ENCODE results near the gene KCNA2.

Gene KCNA2

GRCh38 chr1:110588991-110589390 is 17.2 kb downstream of the KCNA2 start:
- Histone ChIP-seq H3K4me2 (ENCODE audit: insufficient read depth, low read length) (no peak overlapping the region), H3K4me3 (ENCODE audit: low read depth in 1 of 2, low read length in 2 of 2) (no peak overlapping the region), H3K36me3 (ENCODE audit: insufficient read depth, low read length) (no peaks in the 10 kb centered on the region), H3K27me3 (ENCODE audit: insufficient read depth, low read length, poor library complexity) (peaks cover 28% of the 10 kb centered on the region), H3K4me1 (ENCODE audit: insufficient read depth, low read length) (no peaks in the 10 kb centered on the region), H2AFZ (ENCODE audit: low read depth, low read length) (no peak overlapping the region), H3K9ac (ENCODE audit: low read depth, low read length) (no peak overlapping the region), H3K27ac (ENCODE audit: low read length) (no peak overlapping the region), H3K79me2 (ENCODE audit: insufficient read depth, low read length) (no peaks in the 10 kb centered on the region), H3K9me3 (ENCODE audit: insufficient read depth, low read length, severe bottlenecking) (no peaks in the 10 kb centered on the region), H4K20me1 (ENCODE audit: insufficient read depth, low read length) (no peaks in the 10 kb centered on the region; the same call in 1 of the 2 replicates)
- ATAC-seq (ENCODE audit: insufficient read depth, low read depth) (no peak), DNase-seq (no peak)
- TF ChIP-seq, protein P1, sequence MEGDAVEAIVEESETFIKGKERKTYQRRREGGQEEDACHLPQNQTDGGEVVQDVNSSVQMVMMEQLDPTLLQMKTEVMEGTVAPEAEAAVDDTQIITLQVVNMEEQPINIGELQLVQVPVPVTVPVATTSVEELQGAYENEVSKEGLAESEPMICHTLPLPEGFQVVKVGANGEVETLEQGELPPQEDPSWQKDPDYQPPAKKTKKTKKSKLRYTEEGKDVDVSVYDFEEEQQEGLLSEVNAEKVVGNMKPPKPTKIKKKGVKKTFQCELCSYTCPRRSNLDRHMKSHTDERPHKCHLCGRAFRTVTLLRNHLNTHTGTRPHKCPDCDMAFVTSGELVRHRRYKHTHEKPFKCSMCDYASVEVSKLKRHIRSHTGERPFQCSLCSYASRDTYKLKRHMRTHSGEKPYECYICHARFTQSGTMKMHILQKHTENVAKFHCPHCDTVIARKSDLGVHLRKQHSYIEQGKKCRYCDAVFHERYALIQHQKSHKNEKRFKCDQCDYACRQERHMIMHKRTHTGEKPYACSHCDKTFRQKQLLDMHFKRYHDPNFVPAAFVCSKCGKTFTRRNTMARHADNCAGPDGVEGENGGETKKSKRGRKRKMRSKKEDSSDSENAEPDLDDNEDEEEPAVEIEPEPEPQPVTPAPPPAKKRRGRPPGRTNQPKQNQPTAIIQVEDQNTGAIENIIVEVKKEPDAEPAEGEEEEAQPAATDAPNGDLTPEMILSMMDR (IDR thresholded peaks at IDR 0.05; ENCODE audit: borderline replicate concordance, extremely low read depth, low read length, poor library complexity, severe bottlenecking) = no peak
- TF ChIP-seq EZH2 (IDR thresholded peaks at IDR 0.05; ENCODE audit: borderline replicate concordance, low read depth, low read length, severe bottlenecking) = no peak

DNA sequence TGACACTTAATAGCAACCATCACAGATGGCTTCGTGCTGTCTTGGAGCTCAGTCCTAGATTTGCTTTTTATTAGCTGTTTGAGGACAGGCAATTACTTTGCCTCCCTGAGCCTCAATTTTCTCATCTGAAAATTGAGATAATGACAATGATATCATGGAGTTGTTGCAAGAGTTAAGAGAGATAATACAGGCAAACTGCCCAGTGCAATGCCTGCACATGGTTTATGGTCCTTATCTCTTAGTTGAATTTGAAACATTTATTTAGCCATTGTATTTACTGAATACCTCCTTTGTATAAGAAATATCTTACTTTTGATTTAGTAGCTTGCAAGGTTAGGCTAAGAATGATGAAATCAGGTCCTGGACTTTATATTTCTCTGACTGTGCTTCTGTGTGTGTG is 17.7 kb downstream of the KCNA2 start:
- no peak for TF ChIP-seq EZH2 (IDR thresholded peaks at IDR 0.05; ENCODE audit: borderline replicate concordance, low read depth, low read length, severe bottlenecking)
- TF ChIP-seq, protein P1 (IDR thresholded peaks at IDR 0.05; ENCODE audit: borderline replicate concordance, extremely low read depth, low read length, poor library complexity, severe bottlenecking) = no peak
- no peak overlapping the region for H3K4me3 ChIP-seq (ENCODE audit: low read depth in 1 of 2, low read length in 2 of 2)
- no peak overlapping the region for H3K4me2 ChIP-seq (ENCODE audit: insufficient read depth, low read length)
- no peak for DNase-seq
- H3K27me3 ChIP-seq (ENCODE audit: insufficient read depth, low read length, poor library complexity) = peaks cover 28% of the 10 kb centered on the region
- no peak overlapping the region for H2AFZ ChIP-seq (ENCODE audit: low read depth, low read length)
- H4K20me1 ChIP-seq (ENCODE audit: insufficient read depth, low read length) = no peaks in the 10 kb centered on the region; the same call in 1 of the 2 replicates
- no peaks in the 10 kb centered on the region for H3K79me2 ChIP-seq (ENCODE audit: insufficient read depth, low read length)
- no peak overlapping the region for H3K27ac ChIP-seq (ENCODE audit: low read length)
- H3K36me3 ChIP-seq (ENCODE audit: insufficient read depth, low read length) = no peaks in the 10 kb centered on the region
- H3K9me3 ChIP-seq (ENCODE audit: insufficient read depth, low read length, severe bottlenecking) = no peaks in the 10 kb centered on the region
- ATAC-seq (ENCODE audit: insufficient read depth, low read depth) = no peak
- H3K4me1 ChIP-seq (ENCODE audit: insufficient read depth, low read length) = no peaks in the 10 kb centered on the region
- no peak overlapping the region for H3K9ac ChIP-seq (ENCODE audit: low read depth, low read length)

DNA sequence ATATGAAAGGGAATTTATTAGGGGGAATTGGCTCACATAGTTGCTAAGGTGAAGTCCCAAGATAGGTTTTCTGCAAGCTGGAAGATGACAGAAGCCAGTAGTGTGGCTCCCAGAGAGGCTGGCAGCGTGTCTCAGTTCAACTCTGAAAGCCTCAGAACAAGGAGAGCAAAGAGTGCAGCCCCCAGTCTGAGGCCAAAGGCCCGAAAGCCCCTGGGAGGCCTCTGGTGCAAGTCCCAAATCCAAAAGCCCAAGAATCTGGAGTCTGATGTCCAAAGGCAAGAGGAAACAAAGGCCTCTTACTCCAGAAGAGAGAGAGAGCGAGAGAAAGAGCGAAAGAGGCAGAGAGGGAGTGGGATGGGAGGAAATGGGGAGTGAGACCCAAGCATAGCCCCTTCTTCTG is 18.3 kb downstream of the KCNA2 start:
- ATAC-seq (ENCODE audit: insufficient read depth, low read depth) = no peak
- no peak for DNase-seq
- Histone ChIP-seq H3K4me1 (ENCODE audit: insufficient read depth, low read length) (no peaks in the 10 kb centered on the region), H3K4me3 (ENCODE audit: low read depth in 1 of 2, low read length in 2 of 2) (no peak overlapping the region), H3K9ac (ENCODE audit: low read depth, low read length) (no peak overlapping the region), H3K36me3 (ENCODE audit: insufficient read depth, low read length) (no peaks in the 10 kb centered on the region), H3K27ac (ENCODE audit: low read length) (no peak overlapping the region), H3K27me3 (ENCODE audit: insufficient read depth, low read length, poor library complexity) (peaks cover 28% of the 10 kb centered on the region), H2AFZ (ENCODE audit: low read depth, low read length) (no peak overlapping the region), H4K20me1 (ENCODE audit: insufficient read depth, low read length) (no peaks in the 10 kb centered on the region; the same call in 1 of the 2 replicates), H3K4me2 (ENCODE audit: insufficient read depth, low read length) (no peak overlapping the region), H3K9me3 (ENCODE audit: insufficient read depth, low read length, severe bottlenecking) (no peaks in the 10 kb centered on the region), H3K79me2 (ENCODE audit: insufficient read depth, low read length) (no peaks in the 10 kb centered on the region)
- no peak for TF ChIP-seq EZH2 (IDR thresholded peaks at IDR 0.05; ENCODE audit: borderline replicate concordance, low read depth, low read length, severe bottlenecking)
- TF ChIP-seq, protein P1 (IDR thresholded peaks at IDR 0.05; ENCODE audit: borderline replicate concordance, extremely low read depth, low read length, poor library complexity, severe bottlenecking) = no peak

DNA sequence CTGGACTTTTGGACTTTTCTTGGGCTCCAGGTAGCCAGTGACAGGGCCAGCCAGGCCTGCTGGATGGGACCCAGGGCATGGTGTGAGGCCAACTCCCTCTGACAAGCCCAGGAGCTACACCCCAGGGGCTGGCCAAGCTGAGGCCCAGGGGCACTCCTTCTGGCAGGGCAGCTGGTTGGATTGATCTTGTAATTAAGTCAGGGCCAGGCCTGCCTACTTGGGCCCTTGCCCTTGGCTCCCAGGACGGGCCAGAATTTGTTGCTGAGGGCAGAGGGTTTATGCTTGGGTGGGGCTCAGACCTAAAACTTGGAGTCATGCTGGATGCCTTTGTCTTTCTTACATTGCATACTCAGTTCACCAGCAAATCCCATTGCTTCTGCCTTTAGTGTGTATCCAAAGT is 20.7 kb downstream of the KCNA2 start:
- no peak for DNase-seq
- Histone ChIP-seq H3K9me3 (ENCODE audit: insufficient read depth, low read length, severe bottlenecking) (no peaks in the 10 kb centered on the region), H4K20me1 (ENCODE audit: insufficient read depth, low read length) (no peaks in the 10 kb centered on the region; the same call in 1 of the 2 replicates), H3K9ac (ENCODE audit: low read depth, low read length) (no peak overlapping the region), H3K27ac (ENCODE audit: low read length) (no peak overlapping the region), H2AFZ (ENCODE audit: low read depth, low read length) (no peak overlapping the region), H3K27me3 (ENCODE audit: insufficient read depth, low read length, poor library complexity) (peaks cover 28% of the 10 kb centered on the region), H3K4me2 (ENCODE audit: insufficient read depth, low read length) (no peak overlapping the region), H3K36me3 (ENCODE audit: insufficient read depth, low read length) (no peaks in the 10 kb centered on the region), H3K4me1 (ENCODE audit: insufficient read depth, low read length) (no peaks in the 10 kb centered on the region), H3K79me2 (ENCODE audit: insufficient read depth, low read length) (no peaks in the 10 kb centered on the region), H3K4me3 (ENCODE audit: low read depth in 1 of 2, low read length in 2 of 2) (no peak overlapping the region)
- no peak for ATAC-seq (ENCODE audit: insufficient read depth, low read depth)
- no peak for TF ChIP-seq EZH2 (IDR thresholded peaks at IDR 0.05; ENCODE audit: borderline replicate concordance, low read depth, low read length, severe bottlenecking)
- TF ChIP-seq, protein P1 (IDR thresholded peaks at IDR 0.05; ENCODE audit: borderline replicate concordance, extremely low read depth, low read length, poor library complexity, severe bottlenecking) = no peak

All from DND-41 (cell line).